ENCODE results near the gene DCAF7.

- TF ChIP-seq GATA3 (IDR thresholded peaks at IDR 0.05; ENCODE audit: low read depth, low read length) (no peak), GATA2 (IDR thresholded peaks at IDR 0.05; ENCODE audit: low read depth, low read length) (no peak)
Observed at GRCh38 chr17:63514477-63514876, 35.8 kb upstream of the DCAF7 start.
